NAMALWA (cell line): ENCODE data around the gene SGF29.
"Not testable (repeated sequence)": the region's sequence is repeated elsewhere in the genome, so short reads cannot be mapped to it uniquely, and the experiment has no call there.

Experiments used
- DNase-seq: peaks from one replicate; pipeline ENCODE4 v3.0.0-alpha.2; 2015; ENCODE audit warnings: low spot score

Gene SGF29

GRCh38 chr16:28612359-28613280 lies 58.9 kb downstream of the SGF29 start:
- not testable (repeated sequence) for DNase-seq

- DNase-seq, result not testable (repeated sequence)
These were observed 60.2 kb downstream of the SGF29 start for GRCh38 chr16:28613912-28614311.

GRCh38 chr16:28614561-28614960 lies 60.8 kb downstream of the SGF29 start:
- not testable (repeated sequence) for DNase-seq

GRCh38 chr16:28615486-28616223 lies 61.9 kb downstream of the SGF29 start:
- not testable (repeated sequence) for DNase-seq

- DNase-seq, result not testable (repeated sequence)
These were observed 62.5 kb downstream of the SGF29 start for GRCh38 chr16:28616224-28616577.

GRCh38 chr16:28616636-28617035 lies 62.9 kb downstream of the SGF29 start:
- DNase-seq, result no peak

GRCh38 chr16:28617874-28618273 lies 64.2 kb downstream of the SGF29 start:
- DNase-seq, result no peak

- not testable (repeated sequence) for DNase-seq
These were observed 66.6 kb downstream of the SGF29 start for GRCh38 chr16:28620316-28620715.

- no peak for DNase-seq
These were observed 67.9 kb downstream of the SGF29 start for GRCh38 chr16:28621481-28622155.

- DNase-seq, result not testable (repeated sequence)
These were observed 68.9 kb downstream of the SGF29 start for GRCh38 chr16:28622532-28623171.

- DNase-seq, result peak; percentile 85
These were observed 69.5 kb downstream of the SGF29 start for GRCh38 chr16:28623172-28623711.

- DNase-seq, result not testable (repeated sequence)
These were observed 77.2 kb downstream of the SGF29 start for GRCh38 chr16:28630905-28631304.

- not testable (repeated sequence) for DNase-seq
These were observed 82.5 kb downstream of the SGF29 start for GRCh38 chr16:28636093-28636823.

- not testable (repeated sequence) for DNase-seq
These were observed 84.0 kb downstream of the SGF29 start, which contains the start of gene NPIPB8 for GRCh38 chr16:28637765-28638164. TSS of gene NPIPB8 (plus strand) at chr16:28638065. CDS start at chr16:28638361, 296 bp downstream.

- DNase-seq, result not testable (repeated sequence)
These were observed 84.6 kb downstream of the SGF29 start for GRCh38 chr16:28638359-28638758.

- DNase-seq, result not testable (repeated sequence)
These were observed 86.2 kb downstream of the SGF29 start for GRCh38 chr16:28639959-28640358.
